Pons (tissue), 1 donor: ENCODE results near the gene TNFSF10.
A peak's percentile ranks its signal among the peaks of the same experiment; 100 is the strongest.

Experiments used
- DNase-seq: peaks from one replicate; pipeline ENCODE4 v3.0.0-alpha.2; 2016; ENCODE audit warnings: low spot score

The TNFSF10 gene

GRCh38 chr3:172517859-172518466 is 5.3 kb downstream of the TNFSF10 start:
- no peak for DNase-seq

DNA sequence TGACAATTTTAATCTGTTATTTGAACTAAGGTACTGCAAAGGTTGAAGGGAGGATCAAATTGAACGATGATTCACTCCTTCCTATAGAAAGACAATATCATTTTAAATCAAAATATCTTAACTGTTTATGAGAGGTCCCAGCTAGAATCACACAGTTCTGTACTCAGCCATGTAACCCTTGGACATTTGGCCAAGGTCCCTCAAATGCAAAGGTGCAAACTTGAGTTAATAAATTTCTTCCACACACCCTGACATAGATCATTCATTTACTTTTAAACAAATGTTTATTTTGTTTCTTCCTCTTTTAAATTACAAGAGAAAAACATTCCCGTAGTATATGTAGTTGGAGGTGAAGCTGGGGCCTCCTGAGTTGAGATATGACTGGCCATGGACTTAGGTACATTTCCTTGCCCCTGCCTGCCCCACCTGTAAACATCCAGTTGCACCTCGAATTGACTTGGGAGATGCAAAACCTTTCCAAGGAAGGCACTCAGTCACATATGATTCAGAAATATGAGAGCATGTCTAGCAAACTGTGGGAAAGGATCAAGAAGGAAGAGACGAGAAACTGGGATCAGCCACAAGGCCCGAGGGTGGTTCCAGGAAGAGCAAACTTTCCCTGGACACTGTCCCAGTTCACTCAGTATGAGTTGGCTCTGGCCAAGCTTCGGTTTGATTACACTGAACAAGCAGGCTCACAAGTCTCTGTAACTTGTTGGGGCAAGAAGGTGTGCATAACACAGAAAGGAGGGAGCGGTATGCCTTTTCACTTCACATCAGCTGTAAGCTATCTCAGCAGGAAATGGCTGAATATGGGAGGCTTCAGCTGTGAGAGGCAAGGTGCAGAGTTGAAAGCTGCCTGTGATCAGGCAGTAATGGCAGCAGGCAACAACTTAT is 6.7 kb downstream of the TNFSF10 start:
- peak; percentile 18 for DNase-seq

- no peak for DNase-seq
Measured at GRCh38 chr3:172515130-172515918, 7.9 kb downstream of the TNFSF10 start.

DNA sequence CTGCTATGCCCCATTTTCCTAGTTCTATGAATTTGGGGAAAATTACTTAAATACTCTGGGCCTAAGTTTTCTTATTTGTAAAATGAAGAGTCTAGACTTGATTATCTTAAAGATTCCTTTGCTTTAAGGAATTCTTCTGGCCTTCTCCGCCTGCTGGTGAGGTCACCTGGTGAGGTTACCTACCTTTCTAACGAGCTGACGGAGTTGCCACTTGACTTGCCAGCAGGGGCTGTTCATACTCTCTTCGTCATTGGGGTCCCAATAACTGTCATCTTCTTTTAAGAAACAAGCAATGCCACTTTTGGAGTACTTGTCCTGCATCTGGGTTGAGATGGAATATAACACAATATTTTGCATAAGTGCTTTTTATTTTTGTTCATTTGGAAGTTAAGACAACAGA is 8.6 kb downstream of the TNFSF10 start:
- DNase-seq: no peak

- DNase-seq: no peak
Measured at GRCh38 chr3:172513488-172513887, 9.7 kb downstream of the TNFSF10 start.

- DNase-seq: peak; percentile 70
Measured at GRCh38 chr3:172511783-172512762, 11.2 kb downstream of the TNFSF10 start.

- no peak for DNase-seq
Measured at GRCh38 chr3:172506094-172506493, 17.1 kb downstream of the TNFSF10 start.

GRCh38 chr3:172501540-172501939 is 21.7 kb downstream of the TNFSF10 start:
- no peak for DNase-seq

GRCh38 chr3:172490198-172490669 is 33.0 kb downstream of the TNFSF10 start:
- DNase-seq: peak; percentile 59

- no peak for DNase-seq
Measured at GRCh38 chr3:172478116-172478515, 45.1 kb downstream of the TNFSF10 start.

- no peak for DNase-seq
Measured at GRCh38 chr3:172476347-172476746, 46.9 kb downstream of the TNFSF10 start.

DNA sequence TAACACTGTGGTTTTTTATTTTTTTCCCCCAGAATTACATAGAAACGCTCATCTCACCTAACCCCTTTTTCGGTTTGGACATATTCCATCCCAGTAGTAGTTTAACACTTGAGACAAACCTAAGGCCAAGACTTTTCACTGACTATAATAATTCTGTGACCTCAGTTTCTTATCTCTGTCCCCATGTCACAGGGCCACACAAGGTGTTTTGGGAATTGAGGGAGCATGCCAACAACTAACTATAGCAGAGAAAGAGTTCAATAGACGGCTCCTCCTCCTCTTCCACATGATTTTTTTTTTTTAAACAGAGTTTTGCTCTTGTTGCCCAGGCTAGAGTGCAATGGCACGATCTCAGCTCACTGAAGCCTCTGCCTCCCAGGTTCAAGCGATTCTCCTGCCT is 47.5 kb downstream of the TNFSF10 start:
- no peak for DNase-seq

- no peak for DNase-seq
Measured at GRCh38 chr3:172471903-172472302, 51.3 kb downstream of the TNFSF10 start.

DNA sequence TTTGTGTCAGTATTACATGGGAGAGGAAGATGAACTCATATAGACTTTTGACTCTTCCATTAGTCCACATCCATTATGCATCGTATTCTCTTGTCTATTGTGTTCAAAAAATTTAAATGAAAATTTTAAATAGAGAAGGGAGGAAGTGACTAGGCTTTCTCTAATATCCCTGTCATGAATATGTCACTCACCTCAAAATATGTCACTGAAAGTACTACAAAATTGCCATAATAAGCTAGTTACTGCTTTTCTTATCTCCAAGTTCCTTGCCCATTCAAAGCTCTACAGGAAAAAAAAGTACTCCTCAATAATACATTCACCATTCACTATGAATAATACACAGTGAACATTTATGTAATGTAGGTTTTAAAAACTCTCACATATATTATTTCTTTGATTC is 52.6 kb downstream of the TNFSF10 start:
- DNase-seq: no peak

- DNase-seq: no peak
Measured at GRCh38 chr3:172467170-172467824, 55.9 kb downstream of the TNFSF10 start.

DNA sequence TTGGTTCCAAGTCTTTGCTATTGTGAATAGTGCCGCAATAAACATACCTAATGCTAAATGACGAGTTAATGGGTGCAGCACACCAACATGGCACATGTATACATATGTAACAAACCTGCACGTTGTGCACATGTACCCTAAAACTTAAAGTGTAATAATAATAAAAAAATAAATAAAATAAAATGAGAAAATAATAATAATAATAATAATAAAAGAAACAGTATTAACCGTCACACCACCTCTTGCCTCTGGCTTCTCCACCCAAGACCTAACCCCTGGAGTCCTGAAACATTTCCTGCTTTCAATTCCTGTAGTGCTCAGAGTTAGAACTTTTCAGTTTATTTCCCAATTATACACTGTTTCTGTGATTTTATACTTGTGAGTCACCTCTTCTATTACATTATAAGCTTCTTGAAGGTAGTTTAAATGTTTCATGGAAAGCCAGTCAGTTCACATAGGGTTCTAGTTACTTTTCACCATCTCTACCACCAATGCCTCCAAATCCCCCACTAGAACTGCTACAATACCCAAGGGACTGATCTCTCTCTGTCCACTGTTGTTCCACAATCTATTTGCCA is 56.6 kb downstream of the TNFSF10 start:
- DNase-seq: no peak

DNA sequence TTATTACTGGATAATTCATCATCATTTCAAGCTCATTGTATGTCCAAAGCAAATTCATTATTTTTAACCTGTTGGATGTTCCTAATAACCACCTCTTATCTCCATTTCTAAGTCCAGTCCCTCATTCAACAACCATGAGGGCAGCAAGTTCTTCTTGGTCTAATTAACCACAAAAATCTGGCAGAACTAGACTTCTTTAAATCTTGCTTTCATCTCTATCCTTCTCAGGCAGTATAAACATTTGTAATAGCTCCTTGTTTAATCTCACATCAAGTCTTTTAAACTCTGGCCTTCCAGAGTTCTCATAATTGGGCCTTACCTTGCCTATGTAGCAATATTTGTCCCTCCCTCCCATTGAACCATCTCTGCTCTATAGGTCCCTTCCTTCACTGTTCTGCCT is 57.9 kb downstream of the TNFSF10 start:
- DNase-seq: no peak

DNA sequence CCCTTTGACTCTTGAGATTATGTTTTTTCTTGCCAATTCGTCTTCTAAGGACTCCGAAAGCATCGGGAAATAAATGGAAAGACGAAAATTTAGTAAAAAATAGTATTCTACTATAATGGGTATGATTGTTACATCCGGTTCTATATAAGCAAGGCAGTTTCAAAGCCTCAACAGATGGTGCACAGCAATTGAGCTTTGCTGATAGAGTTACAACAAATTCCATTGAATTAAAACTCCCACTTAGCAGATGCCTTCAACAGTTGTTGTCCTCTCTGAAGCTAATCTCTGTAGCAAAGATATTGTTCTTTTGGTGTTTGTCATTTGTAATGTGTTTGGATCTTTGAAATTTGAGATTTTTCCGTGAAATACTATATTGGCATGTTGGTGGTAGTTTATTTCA is 58.9 kb downstream of the TNFSF10 start:
- DNase-seq: no peak

DNA sequence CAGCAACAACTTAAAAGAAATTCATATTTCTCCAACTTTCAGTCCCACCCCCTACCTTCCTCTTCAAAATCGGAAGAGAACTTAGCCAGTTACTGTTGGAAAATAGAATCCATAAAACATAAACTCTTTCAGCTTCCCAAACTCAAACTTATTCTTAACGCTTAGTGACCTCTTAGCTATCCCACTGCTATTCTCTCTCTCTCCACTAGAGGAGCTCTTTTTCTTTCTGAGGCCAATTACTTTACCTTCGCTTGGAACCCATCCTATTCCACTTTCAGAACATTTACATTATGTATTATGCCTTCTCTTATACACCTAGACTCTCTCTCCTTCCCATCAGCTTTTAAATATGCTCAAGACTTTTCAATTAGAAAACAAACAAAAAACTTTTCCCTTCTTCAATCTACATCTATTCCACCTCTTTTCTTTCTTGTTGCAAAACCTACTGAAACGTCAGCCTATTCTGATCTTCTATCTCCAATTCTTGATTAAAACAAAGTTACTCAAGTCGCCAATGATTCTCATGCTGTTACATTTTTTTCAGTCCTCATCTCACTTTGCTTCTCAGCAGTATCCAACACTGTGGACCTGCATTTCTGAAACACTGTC is 61.6 kb downstream of the TNFSF10 start:
- DNase-seq: peak; percentile 9

DNA sequence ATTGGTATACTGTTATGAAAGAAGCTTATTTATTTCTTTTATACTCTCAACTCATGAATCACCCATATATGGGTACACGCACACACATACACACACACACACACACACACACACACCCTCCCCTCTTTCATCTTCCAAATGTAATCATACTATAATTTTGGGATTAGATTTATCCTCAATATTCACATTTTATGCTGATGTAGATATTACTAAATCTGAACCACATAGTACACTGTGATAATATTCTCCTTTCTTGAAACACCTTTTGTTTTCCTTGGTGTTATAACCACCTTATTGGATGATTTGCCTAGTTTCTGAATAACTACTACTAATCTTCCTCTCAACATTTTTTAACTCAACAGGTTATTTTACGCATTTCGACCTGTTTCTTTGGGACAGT is 66.8 kb downstream of the TNFSF10 start:
- no peak for DNase-seq
